Fibroblast of villous mesenchyme (primary cell): ENCODE measurements around the gene BRWD1. TPM values are rescaled to one million over a fixed set of nuclear protein-coding genes. Genes with fewer than 3 reads are reported as not detected.

ENCODE experiments used
- DNase-seq: peaks from one replicate; pipeline ENCODE4 v3.0.0-alpha.2; 2010; ENCODE audit warnings: low read depth
- H3K4me3 ChIP-seq: 2 replicates; pipeline ENCODE4 v1.5.1; 2011; ENCODE audit warnings: low read depth, mild to moderate bottlenecking, low read length
- total RNA-seq: library from RNA; depleted of rRNA; stranded (reverse); fragments of >200 nt; gene quantifications from 2 replicates; pipeline ENCODE4 v1.2.3, GENCODE V29; 2012
- TF ChIP-seq, protein P1 (sequence below): IDR thresholded peaks from 2 replicates; pipeline ENCODE4 v1.5.1; 2012; ENCODE audit warnings: low read depth, mild to moderate bottlenecking, low read length; ENCODE audit not compliant: insufficient read depth

Gene BRWD1
- total RNA-seq, 1 donor = 75.6 TPM

DNA sequence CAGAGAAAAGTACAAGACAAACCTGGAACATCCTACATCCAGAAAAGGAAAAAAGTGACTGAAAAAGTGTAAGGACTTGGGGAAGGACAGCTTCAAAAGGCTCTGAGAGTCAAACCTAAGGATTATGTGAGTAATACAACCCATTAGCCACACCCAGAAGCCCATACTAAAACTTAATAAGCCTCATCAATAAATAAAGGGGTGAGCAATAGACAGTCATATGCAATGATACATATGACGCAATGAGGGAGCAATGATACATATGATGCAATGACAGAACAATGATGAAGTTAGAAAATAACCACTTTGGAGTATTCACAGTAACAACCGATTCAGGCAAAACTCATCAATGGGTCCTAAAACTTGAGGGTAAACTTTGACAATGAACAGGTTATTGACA lies 50.1 kb downstream of the BRWD1 start:
- H3K4me3 ChIP-seq = no peak overlapping the region
- DNase-seq = peak; percentile 62
- TF ChIP-seq, protein P1, sequence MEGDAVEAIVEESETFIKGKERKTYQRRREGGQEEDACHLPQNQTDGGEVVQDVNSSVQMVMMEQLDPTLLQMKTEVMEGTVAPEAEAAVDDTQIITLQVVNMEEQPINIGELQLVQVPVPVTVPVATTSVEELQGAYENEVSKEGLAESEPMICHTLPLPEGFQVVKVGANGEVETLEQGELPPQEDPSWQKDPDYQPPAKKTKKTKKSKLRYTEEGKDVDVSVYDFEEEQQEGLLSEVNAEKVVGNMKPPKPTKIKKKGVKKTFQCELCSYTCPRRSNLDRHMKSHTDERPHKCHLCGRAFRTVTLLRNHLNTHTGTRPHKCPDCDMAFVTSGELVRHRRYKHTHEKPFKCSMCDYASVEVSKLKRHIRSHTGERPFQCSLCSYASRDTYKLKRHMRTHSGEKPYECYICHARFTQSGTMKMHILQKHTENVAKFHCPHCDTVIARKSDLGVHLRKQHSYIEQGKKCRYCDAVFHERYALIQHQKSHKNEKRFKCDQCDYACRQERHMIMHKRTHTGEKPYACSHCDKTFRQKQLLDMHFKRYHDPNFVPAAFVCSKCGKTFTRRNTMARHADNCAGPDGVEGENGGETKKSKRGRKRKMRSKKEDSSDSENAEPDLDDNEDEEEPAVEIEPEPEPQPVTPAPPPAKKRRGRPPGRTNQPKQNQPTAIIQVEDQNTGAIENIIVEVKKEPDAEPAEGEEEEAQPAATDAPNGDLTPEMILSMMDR = no peak

DNA sequence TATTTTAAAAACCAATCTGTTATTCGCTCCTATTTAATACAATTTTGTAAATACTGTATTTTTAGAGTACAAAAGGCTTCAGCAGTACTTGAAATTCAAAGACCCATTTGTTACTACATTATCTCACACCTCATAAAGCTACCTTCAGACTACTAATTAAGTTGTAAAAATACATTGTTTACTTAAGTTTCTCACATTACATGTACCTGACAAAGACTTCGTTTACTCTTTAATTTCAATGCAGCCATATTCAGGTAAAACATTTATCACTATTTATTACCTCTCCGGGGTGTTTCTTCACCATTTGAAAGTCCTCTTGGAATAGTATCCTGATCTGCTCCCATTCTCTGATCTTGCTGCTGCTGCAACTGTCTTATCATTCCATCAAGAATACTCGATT lies 55.2 kb downstream of the BRWD1 start:
- no peak for DNase-seq

DNA sequence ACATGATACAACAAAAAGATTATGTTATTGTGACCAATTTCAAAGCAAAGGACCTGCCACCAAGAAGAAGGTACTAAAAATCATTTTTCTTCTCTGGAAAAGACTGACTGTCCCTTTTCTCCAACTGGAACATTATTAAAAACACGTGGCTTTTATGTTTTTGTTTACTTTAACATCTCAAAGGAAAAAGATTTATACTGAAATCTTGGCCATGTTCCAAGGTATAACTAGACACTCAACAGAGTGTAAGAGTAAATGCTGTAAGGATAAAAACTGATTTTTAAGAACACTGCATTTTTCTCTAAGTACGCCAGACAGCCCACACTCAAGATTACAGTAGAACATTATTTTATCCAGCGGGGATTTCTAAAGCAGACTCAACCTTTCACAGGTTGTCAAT lies 62.1 kb downstream of the BRWD1 start:
- no peak overlapping the region for H3K4me3 ChIP-seq
- TF ChIP-seq, protein P1 = no peak
- peak; percentile 57 for DNase-seq

More for the DNA sequence above, 55.2 kb downstream of the BRWD1 start:
- H3K4me3 ChIP-seq = no peak overlapping the region
- TF ChIP-seq, protein P1 = no peak

DNA sequence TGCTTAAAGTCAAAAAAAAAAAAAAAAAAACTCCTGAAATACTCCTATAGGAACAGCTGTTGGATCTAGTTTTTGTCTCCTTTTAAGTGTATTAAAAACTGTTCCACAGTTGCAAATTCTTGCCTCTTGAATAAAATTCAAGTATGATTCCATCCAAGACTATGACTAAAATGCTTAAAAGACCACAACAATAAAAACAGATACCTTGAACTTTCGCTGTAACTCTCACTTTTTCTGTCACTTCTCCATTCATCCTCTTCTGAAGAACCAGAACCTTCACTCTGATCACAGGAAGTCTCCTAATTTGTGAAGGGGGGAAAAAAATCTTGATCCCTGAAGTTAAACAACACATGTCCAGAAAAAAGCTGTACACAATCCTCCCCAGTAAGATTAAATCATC lies 75.2 kb downstream of the BRWD1 start:
- no peak for DNase-seq
- TF ChIP-seq, protein P1 = no peak
- H3K4me3 ChIP-seq = no peak overlapping the region

DNA sequence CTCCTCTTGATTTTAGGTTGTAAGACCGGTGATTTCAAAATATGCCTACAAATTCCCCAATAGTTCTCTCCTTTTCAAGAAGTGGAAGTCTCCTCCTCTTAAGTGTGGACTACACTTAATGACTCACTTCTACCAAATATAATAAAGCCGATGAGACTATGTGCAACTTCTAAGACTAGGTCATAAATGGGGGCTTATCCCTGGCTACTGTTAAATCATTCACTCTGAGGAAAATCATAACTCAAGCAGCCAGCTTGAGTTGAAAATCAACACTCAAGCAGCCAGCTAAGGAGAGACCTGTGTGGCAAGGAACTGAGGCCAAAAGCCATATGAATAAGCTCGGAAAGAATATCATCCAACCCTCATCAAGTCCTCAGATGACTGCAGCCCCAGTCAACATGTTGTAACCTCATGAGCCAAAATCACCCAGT lies 80.6 kb downstream of the BRWD1 start:
- H3K4me3 ChIP-seq = no peak overlapping the region
- peak; percentile 33 for DNase-seq
- TF ChIP-seq, protein P1 = no peak

DNA sequence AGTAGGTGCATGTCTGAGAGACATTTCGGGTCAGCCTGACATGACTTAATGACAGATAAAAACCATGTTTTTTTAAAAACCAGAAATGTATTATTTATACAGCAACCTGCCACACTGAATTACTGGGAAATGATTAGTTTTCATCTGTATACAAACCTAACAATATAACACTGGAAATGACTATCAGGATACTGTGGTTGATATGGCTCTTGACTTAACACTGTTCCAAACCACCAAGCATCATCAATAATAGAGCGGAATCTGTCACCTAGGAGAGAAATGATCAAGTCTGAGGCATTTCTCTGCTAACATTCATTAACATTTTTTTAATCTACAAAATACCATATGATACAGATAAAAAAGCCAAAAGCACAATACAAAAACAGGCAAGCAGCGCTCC lies 88.5 kb downstream of the BRWD1 start:
- no peak for DNase-seq
- TF ChIP-seq, protein P1 = no peak
- no peak overlapping the region for H3K4me3 ChIP-seq

DNA sequence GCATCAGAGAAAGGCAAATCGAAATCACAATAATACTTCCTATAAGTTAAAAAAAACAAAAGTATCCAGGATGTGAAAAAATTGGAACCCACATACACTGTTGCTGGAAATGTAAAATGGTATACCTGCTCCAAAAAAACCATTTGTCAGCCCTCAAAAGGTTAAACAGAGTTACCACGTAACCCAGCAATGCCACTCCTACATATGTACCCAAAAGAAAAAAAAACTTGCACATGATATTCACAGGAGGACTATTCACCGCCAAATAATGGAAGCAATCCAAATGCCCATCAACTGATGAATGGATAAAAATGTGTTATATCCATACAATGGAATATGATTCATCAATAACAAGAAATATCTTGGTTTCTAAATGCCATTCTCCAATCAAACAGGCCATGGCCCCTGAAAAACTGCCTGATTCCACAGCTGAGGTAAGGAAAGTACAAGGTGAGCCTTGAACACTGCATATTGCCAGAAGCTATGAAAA lies 91.4 kb downstream of the BRWD1 start:
- no peak overlapping the region for H3K4me3 ChIP-seq
- TF ChIP-seq, protein P1 = no peak
- no peak for DNase-seq
